Fibroblast of peridontal ligament (primary cell): ENCODE measurements around the gene ZCCHC24.

ENCODE experiments used
- DNase-seq: peaks from one replicate; pipeline ENCODE4 v3.0.0-alpha.2; 2010; ENCODE audit errors: extremely low read depth

The ZCCHC24 gene

GRCh38 chr10:79445161-79445976 is at the start of gene ZCCHC24:
TSS of gene ZCCHC24 (minus strand) at chr10:79445624. CDS start at chr10:79445440, 184 bp downstream.
- peak; percentile 98 for DNase-seq

GRCh38 chr10:79493806-79494205 is 48.4 kb upstream of the ZCCHC24 start:
- no peak for DNase-seq

DNA sequence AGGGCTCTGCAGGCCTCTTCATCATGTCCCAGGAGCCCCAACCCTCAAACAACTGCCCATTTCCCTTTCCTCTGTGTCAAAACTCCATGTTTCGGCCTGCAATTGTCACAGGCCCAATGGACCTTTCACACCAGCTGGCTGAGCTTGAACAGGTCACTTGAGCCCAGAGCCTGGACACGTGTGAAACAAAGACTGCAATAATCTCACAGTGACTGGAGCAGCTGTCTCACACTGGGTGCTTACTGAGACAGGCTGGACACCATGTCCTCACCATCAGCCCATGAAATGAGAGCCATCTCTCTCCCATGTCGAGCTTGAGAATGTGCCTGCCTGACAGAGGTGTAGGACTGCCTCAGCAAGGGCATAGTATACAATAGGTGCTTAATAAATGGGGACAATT is 47.4 kb upstream of the ZCCHC24 start:
- DNase-seq: no peak

GRCh38 chr10:79492256-79492655 is 46.8 kb upstream of the ZCCHC24 start:
- no peak for DNase-seq

- no peak for DNase-seq
These were observed 45.9 kb upstream of the ZCCHC24 start for GRCh38 chr10:79491143-79491835.

DNA sequence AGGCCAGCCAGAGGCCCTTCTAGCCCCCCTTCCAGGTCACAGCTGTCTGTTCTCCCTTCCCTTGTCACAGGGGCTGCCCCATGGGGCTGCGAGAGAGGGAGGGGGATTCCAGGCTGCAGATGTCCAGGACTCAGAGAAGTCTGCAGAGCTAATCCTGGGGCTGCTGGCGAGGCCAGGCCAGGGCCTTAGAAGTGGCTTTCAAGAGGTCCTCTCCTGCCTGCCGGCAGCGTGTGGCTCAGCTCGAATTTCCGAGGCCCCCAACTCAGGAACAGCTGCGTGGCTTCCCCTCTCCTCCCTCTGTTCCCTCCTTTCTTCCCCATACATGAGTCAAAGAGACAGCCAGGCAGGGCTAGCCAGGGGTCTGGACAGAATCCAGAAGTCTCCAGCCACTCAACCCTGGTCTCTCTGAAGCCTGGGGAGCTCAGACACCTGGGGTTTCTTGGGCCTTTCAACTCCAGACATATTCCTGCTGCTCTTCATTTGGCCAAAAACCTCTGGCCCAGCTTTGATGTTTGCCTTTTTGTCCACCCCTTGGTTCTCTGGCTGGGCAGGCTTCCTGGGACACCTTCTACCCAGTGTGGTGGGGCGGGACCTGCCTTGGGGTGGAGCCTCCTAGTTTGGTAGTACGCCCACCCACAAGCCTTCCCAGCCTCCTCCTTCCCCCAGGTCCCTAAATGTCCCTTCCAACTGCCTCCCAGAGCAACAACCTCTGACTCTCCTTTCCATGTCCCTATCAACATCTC is 45.1 kb upstream of the ZCCHC24 start:
- no peak for DNase-seq

DNA sequence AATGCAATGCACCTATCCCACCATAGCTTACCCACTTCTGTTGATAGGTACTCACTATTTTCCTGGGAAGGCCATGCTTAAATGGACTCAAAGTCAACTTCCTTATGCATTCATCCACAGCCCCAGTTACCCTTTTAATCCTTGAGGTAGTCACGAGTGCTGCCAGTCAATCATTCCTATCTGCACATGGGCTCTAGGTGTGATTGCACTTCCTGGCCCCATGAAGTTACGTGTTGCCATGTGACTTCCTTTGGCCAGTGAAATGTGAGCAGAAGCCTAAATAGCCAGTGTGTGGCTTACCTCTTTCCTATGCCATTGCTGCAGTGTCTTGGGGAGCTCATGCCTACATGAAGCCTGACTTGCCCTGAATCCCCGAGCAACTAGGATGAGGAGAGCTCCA is 43.4 kb upstream of the ZCCHC24 start:
- no peak for DNase-seq

- DNase-seq: peak; percentile 93
These were observed 42.9 kb upstream of the ZCCHC24 start for GRCh38 chr10:79488336-79488735.

DNA sequence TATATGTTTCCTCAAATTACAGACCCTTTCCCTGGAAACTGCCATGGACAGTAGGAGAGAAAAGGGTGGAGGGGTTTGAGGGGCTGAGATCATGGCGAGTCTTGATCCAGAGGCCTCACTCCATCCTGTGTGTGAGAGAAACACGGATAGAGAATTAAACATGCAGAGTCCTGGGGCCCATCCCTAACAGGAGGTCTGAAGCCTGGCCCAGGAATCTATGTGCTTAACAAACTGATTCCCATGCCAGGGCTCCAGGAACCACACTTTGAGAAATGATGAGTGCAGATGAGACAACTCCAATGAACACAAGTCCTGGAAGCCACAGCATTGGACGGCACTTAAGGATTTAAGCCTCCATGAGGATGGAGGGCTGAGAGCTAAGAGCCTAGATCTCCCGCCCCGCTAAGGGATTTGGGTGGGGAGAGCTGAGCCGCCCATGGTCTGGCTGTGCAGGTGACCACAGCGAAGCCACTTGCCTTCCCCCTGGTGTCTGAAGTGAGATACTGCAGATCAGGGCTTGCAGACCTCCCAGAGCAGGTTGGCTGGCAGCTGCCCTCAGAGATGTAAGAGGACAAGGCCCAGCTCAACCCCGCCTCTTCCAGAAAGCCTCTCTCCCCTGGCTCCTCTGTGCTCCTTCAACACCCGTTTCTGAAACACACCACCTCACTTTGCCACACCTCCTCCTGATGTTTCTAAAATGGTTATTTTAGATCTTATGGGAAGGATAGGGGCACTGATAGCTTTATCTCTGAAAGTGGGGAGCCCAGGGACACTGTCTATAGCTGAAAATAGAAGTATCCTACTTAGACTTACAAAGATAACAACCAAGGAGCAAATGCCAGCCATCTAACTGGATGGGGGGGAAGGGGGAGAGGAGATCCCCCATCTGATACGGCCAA is 42.1 kb upstream of the ZCCHC24 start:
- peak; percentile 49 for DNase-seq

DNA sequence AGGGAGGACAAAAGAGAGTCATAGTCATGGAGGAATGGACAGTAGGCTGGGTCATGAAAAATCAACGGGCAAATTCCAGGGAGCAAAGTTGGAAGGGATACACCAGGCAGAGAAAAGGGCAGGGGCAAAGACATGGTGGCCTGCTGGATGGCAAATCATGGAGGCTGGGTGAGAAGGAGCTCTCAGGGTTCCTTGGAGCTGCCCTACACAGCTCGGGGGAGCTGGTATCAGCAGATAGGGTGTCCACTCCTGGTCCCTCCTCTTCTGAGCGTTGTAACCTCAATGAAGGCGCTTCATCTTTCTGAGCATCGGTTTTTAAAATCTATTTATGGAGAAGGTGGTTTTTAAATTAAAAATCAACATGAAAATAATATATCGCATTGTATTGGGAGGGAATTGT is 39.1 kb upstream of the ZCCHC24 start:
- DNase-seq: no peak

GRCh38 chr10:79483948-79484347 is 38.5 kb upstream of the ZCCHC24 start:
- peak; percentile 83 for DNase-seq

- DNase-seq: no peak
These were observed 37.9 kb upstream of the ZCCHC24 start for GRCh38 chr10:79483299-79483698.

DNA sequence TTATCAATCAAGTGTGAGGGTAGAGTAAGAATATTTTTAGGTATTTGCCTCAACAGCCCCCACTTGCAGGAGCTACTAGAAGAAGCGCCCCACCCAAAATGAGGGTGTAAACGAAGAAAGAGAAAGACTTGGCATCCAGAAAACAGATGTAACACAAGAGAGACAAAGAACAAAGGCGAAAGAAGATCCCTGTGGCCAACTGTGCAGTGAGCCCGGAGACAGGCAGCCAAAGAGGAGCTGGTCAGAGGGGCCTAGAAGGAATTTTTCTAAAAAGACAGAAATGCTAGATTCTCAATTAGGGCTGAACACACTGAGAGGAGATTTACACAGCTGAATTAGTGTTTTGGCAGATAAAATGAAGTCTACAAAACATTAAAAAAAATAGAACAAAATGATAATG is 37.3 kb upstream of the ZCCHC24 start:
- no peak for DNase-seq

GRCh38 chr10:79482304-79482703 is 36.9 kb upstream of the ZCCHC24 start:
- no peak for DNase-seq

GRCh38 chr10:79479283-79479909 is 34.0 kb upstream of the ZCCHC24 start:
- DNase-seq: no peak

- no peak for DNase-seq
These were observed 32.0 kb upstream of the ZCCHC24 start for GRCh38 chr10:79477456-79477855.

DNA sequence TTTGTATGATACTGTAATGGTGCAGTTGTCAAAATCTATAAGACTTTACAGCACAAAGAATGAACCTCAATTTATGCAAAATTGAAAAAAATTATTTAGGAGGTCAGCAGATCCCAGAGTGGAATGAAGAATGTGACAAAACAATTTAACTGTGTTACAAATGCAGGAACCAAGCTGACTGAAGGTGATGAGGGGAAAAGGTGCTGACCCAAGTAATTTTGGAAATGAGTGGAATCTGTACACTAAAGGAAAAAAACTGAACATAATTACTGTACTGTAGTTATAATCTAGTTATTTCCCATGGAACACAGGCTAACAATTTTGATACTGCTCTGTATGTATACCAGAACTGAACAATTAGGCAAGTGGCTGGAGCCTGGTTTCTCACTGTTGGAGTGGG is 31.2 kb upstream of the ZCCHC24 start:
- DNase-seq: no peak

DNA sequence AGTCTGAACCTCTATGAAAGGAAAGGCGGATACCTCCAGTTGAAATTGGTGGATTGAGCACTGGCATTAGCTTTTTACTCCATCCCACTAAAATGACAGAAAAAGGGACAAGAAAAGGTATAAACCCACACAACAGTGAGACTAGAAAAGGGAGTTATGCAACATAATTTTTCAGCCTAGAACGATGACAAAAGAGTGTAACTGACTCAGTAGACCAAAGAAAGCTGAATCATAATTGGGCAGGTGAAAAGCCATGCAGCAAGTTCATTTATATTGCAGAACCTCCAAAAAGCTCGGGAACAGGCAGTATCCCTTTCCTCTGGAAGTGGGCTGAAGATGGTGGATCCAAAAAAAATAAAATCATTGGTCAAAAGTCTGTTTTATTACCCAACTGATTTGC is 30.5 kb upstream of the ZCCHC24 start:
- DNase-seq: no peak

DNA sequence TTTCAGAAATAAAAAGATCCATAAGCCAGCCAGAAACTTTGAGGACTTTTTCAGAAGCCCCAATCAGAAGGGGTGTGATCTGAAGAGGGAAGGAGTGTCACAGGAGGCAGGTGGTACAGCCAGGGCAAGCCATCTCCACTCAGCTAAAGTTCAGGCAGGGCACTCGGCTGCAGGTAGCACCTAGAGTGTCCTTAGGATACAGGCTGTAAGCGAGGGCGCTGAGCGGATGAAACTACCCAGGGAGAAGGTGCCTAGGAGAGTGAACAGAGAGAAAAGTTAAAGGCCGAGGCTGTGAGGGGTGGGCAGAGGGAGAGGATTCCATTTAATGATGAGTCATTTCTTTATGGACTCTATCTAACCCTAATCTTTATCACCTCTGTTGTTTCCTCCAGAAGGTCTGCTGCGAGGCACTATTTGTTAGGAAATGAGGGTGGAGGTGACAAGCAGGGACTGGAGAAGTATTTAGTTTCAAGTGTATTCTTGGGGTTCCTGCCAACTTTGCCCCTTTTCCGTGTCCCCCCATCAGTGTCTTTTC is 29.8 kb upstream of the ZCCHC24 start:
- no peak for DNase-seq

DNA sequence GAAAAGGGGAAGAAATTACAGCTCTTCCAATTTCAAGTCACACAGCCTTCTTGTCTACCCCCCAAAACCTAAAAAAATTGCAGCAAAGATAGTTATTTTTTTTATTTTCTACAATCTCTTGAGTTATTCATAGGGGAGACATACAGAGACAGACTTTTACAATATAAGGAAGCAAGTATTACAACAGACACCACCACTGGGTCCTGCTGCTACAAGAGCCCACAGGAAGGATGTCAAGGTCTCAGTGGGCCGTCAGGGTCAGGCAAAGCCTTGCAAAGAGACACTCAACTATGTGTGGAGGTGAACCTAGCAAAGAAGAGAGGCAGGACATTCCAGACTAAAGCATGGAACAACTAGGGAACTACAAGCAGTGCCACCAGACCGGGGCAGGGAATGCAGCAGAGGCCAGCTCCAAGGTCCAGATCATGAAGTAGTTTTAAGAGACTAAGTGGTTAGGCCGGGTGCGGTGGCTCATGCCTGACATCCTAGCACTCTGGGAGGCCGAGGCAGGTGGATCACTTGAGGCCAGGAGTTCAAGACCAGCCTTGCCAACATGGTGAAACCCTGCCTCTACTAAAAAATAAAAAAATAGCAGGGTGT is 28.2 kb upstream of the ZCCHC24 start:
- no peak for DNase-seq
